OCI-LY3 (cell line): ENCODE results near the gene GLRX.
"Not testable (repeated sequence)": the region's sequence is repeated elsewhere in the genome, so short reads cannot be mapped to it uniquely, and the experiment has no call there.

ENCODE experiments used
- H2AFZ ChIP-seq: fragments of 200-600, 300-600 bp; shearing (Covaris generic); 2 replicates; pipeline ENCODE4 v1.6.0; 2014; ENCODE audit warnings: antibody characterized with exemption, low read depth, low read length
- H3K27ac ChIP-seq: fragments of 200-600, 300-600 bp; sonication (generic); 2 replicates; pipeline ENCODE4 v1.5.1; 2014; ENCODE audit warnings: mild to moderate bottlenecking, low read length, moderate library complexity, mixed read lengths
- H3K27me3 ChIP-seq: fragments of 200-600, 300-600 bp; sonication (generic); 2 replicates; pipeline ENCODE4 v1.6.1; 2014; ENCODE audit warnings: low read depth, low read length, mixed read lengths
- H3K36me3 ChIP-seq: fragments of 200-600, 300-600 bp; sonication (generic); replicated peaks from 2 replicates; pipeline ENCODE3; 2014; ENCODE audit warnings: low read depth, low read length, mixed read lengths
- H3K4me1 ChIP-seq: fragments of 300-600, 200-600 bp; sonication (generic); 2 replicates; pipeline ENCODE4 v1.6.1; 2014; ENCODE audit warnings: low read length, mixed read lengths
- H3K4me2 ChIP-seq: fragments of 200-600, 300-600 bp; sonication (generic); 2 replicates; pipeline ENCODE4 v1.6.1; 2014; ENCODE audit warnings: low read length, mixed read lengths
- H3K4me3 ChIP-seq: fragments of 300-600, 200-600 bp; sonication (generic); 2 replicates; pipeline ENCODE4 v1.5.1; 2014; ENCODE audit warnings: antibody characterized with exemption, mild to moderate bottlenecking, low read length, moderate library complexity
- H3K79me2 ChIP-seq: fragments of 300-600, 200-600 bp; shearing (Covaris generic); 2 replicates; pipeline ENCODE4 v1.6.1; 2014; ENCODE audit warnings: mild to moderate bottlenecking, low read length, mixed read lengths
- H3K9ac ChIP-seq: fragments of 300-600, 200-600 bp; shearing (Covaris generic); 2 replicates; pipeline ENCODE4 v1.6.0; 2014; ENCODE audit warnings: mild to moderate bottlenecking, low read length, moderate library complexity
- H3K9me3 ChIP-seq: fragments of 200-600, 300-600 bp; shearing (Covaris generic); 2 replicates; pipeline ENCODE4 v1.6.1; 2014; ENCODE audit warnings: low read length, mixed read lengths; ENCODE audit not compliant: insufficient read depth
- H4K20me1 ChIP-seq: fragments of 200-600, 300-600 bp; sonication (generic); 2 replicates; pipeline ENCODE4 v1.6.1; 2016; ENCODE audit warnings: low read length, mixed read lengths; ENCODE audit not compliant: insufficient read depth
- CTCF ChIP-seq: fragments of 200-600, 300-600 bp; sonication (generic); IDR thresholded peaks from 2 replicates; pipeline ENCODE4 v1.5.1; 2014; ENCODE audit warnings: antibody characterized with exemption, low read length, low read depth
- EZH2phosphoT487 ChIP-seq: fragments of 200-600 bp; shearing (Covaris generic); IDR thresholded peaks from 2 replicates; pipeline ENCODE4 v1.6.1; 2018; ENCODE audit warnings: antibody characterized with exemption, mixed run types, low read depth

Gene GLRX

GRCh38 chr5:95817430-95817829, 5.1 kb downstream of the GLRX start:
- H3K4me3 ChIP-seq, result no peak overlapping the region
- H3K4me2 ChIP-seq, result peak overlapping the region; percentile 94; the same call in 1 of the 2 replicates
- H2AFZ ChIP-seq, result no peak overlapping the region
- no peaks in the 10 kb centered on the region for H3K27me3 ChIP-seq
- TF ChIP-seq EZH2phosphoT487, result no peak
- TF ChIP-seq CTCF, result no peak
- H3K27ac ChIP-seq, result no peak overlapping the region
- no peaks in the 10 kb centered on the region for H3K79me2 ChIP-seq
- no peaks in the 10 kb centered on the region for H4K20me1 ChIP-seq
- H3K36me3 ChIP-seq, result no peaks in the 10 kb centered on the region
- H3K9me3 ChIP-seq, result no peaks in the 10 kb centered on the region
- no peak overlapping the region for H3K9ac ChIP-seq
- peaks cover 23% of the 10 kb centered on the region for H3K4me1 ChIP-seq

DNA sequence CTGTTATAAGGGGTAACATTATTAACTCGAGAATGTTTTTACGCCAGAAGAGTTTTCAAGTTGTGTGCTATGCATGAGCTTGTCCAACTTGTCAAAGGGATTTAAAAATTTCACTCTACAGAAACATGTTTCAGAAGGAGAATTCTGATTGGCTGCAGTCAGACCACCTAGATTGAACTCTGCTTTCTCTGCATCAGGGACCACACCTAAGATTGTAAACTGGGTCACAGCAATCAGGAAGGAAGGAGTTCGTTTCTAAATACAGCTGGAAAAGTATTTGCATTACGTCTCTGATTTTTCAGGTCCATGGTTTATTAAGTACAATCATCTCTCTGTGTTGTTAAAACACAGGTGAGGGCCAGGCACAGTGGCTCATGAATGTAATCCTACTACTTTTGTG, 5.8 kb downstream of the GLRX start:
- Histone ChIP-seq H3K27ac (no peak overlapping the region), H3K9me3 (no peaks in the 10 kb centered on the region), H3K4me2 (no peak overlapping the region), H2AFZ (no peak overlapping the region), H3K36me3 (no peaks in the 10 kb centered on the region), H4K20me1 (no peaks in the 10 kb centered on the region), H3K27me3 (no peaks in the 10 kb centered on the region), H3K79me2 (no peaks in the 10 kb centered on the region), H3K9ac (no peak overlapping the region), H3K4me1 (peaks cover 23% of the 10 kb centered on the region), H3K4me3 (no peak overlapping the region)
- TF ChIP-seq CTCF (no peak), EZH2phosphoT487 (no peak)

- Histone ChIP-seq H3K4me2 (no peak overlapping the region), H3K36me3 (no peaks in the 10 kb centered on the region), H3K27ac (no peak overlapping the region), H3K4me3 (no peak overlapping the region), H3K9ac (no peak overlapping the region), H2AFZ (no peak overlapping the region), H3K27me3 (no peaks in the 10 kb centered on the region), H3K79me2 (no peaks in the 10 kb centered on the region), H4K20me1 (no peaks in the 10 kb centered on the region), H3K9me3 (no peaks in the 10 kb centered on the region), H3K4me1 (peaks cover 18% of the 10 kb centered on the region)
- TF ChIP-seq CTCF, result no peak
- no peak for TF ChIP-seq EZH2phosphoT487
Observed at GRCh38 chr5:95816341-95816740, 6.2 kb downstream of the GLRX start.

GRCh38 chr5:95815155-95815729, 7.3 kb downstream of the GLRX start:
- H3K4me1 ChIP-seq, result peaks cover 13% of the 10 kb centered on the region
- no peak overlapping the region for H3K9ac ChIP-seq
- no peak overlapping the region for H3K4me2 ChIP-seq
- H3K4me3 ChIP-seq, result no peak overlapping the region
- H3K27me3 ChIP-seq, result no peaks in the 10 kb centered on the region
- TF ChIP-seq CTCF (no peak), EZH2phosphoT487 (no peak)
- no peaks in the 10 kb centered on the region for H3K36me3 ChIP-seq
- H2AFZ ChIP-seq, result no peak overlapping the region
- no peaks in the 10 kb centered on the region for H4K20me1 ChIP-seq
- no peaks in the 10 kb centered on the region for H3K9me3 ChIP-seq
- no peak overlapping the region for H3K27ac ChIP-seq
- no peaks in the 10 kb centered on the region for H3K79me2 ChIP-seq

GRCh38 chr5:95813035-95813434, 9.5 kb downstream of the GLRX start:
- H3K36me3 ChIP-seq, H3K9me3 ChIP-seq, H3K27ac ChIP-seq, H3K9ac ChIP-seq, H2AFZ ChIP-seq, H3K27me3 ChIP-seq, H3K4me2 ChIP-seq, H3K4me3 ChIP-seq, H4K20me1 ChIP-seq, H3K79me2 ChIP-seq: not testable (repeated sequence)
- peaks cover 21% of the 10 kb centered on the region for H3K4me1 ChIP-seq
